Central memory CD8-positive, alpha-beta T cell (primary cell): ENCODE data around the gene FIBCD1.

ENCODE experiments used
- ATAC-seq: fragments of 150-1000 bp; cut with Tn5 transposase; replicated peaks from 2 replicates; pipeline ENCODE4 v1.10.0; 2022; ENCODE audit warnings: mild to moderate bottlenecking, moderate FRiP score, moderate number of reproducible peaks; ENCODE audit not compliant: poor library complexity, severe bottlenecking; ENCODE audit errors: extremely low read depth
- DNase-seq, 2 donors: peaks; one replicate each; pipeline ENCODE4 v3.0.0; 2021; ENCODE audit warnings: low spot score in 2 of 2
- H3K27ac Mint-ChIP-seq: one replicate; pipeline ENCODE4 v1.8.0; 2022; ENCODE audit warnings: low read depth, mild to moderate bottlenecking, moderate library complexity, mixed read lengths
- H3K27me3 Mint-ChIP-seq: one replicate; pipeline ENCODE4 v1.8.0; 2022; ENCODE audit warnings: mixed read lengths
- H3K36me3 Mint-ChIP-seq: one replicate; pipeline ENCODE4 v1.8.0; 2022; ENCODE audit warnings: mild to moderate bottlenecking, moderate library complexity, mixed read lengths; ENCODE audit not compliant: insufficient read depth
- H3K4me1 Mint-ChIP-seq: one replicate; pipeline ENCODE4 v1.8.0; 2022; ENCODE audit warnings: mixed read lengths
- H3K4me3 Mint-ChIP-seq: one replicate; pipeline ENCODE4 v1.8.0; 2022; ENCODE audit warnings: mild to moderate bottlenecking, moderate library complexity, mixed read lengths
- H3K9me3 Mint-ChIP-seq: one replicate; pipeline ENCODE4 v1.8.0; 2022; ENCODE audit warnings: mixed read lengths

The FIBCD1 gene, protein sequence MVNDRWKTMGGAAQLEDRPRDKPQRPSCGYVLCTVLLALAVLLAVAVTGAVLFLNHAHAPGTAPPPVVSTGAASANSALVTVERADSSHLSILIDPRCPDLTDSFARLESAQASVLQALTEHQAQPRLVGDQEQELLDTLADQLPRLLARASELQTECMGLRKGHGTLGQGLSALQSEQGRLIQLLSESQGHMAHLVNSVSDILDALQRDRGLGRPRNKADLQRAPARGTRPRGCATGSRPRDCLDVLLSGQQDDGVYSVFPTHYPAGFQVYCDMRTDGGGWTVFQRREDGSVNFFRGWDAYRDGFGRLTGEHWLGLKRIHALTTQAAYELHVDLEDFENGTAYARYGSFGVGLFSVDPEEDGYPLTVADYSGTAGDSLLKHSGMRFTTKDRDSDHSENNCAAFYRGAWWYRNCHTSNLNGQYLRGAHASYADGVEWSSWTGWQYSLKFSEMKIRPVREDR

DNA sequence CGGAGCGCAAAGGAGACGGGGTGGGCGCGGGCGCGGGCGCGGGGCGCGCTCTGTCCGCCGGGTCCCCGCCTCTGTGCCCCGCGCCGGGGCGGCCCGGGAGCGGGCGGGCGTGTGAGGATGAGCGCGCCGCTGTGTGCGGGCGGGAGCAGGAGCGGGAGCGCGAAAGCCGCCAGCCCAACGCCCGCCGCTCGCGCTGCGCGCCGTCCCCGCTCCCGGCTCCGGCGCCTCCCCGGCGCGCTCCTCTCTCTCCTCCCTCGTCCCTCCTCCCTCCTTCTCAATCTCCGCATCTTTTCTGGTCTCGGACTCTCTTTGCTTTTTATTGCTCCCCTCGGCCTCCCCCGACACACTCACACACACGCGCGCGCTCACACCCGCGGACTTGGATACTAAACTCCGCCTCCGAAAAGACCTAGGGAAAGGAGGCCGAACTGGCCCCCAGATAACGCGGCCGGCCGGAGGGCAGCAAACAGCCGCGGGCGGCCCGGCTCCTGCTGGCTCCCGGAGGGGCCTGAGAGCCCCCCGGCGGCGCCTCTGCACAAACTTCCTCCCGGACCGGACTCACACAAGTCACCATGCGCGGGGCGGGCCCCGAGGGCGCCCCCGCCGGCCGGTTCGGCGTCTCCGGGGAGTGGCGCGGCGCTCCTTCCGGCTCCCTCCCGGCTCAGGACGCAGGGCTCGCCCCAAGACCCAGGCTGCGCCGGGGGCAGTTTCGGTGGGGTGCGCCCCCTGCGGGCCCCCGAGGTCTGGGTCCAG, at the start of gene FIBCD1:
TSS of gene FIBCD1 (minus strand) at position 596 of the 753 bp plus-strand sequence. CDS start 640 bp downstream, outside the sequence.
- H3K27ac Mint-ChIP-seq = no peak within 1 kb of the TSS
- H3K27me3 Mint-ChIP-seq = peaks cover 73% of the 10 kb centered on the region
- DNase-seq (no peak), ATAC-seq (no peak)
- peak within 1 kb of the TSS; percentile 36 for H3K4me3 Mint-ChIP-seq
- peaks cover 9% of the 10 kb centered on the region for H3K4me1 Mint-ChIP-seq
- peaks cover 3% of the 10 kb centered on the region for H3K36me3 Mint-ChIP-seq
- no peaks in the 10 kb centered on the region for H3K9me3 Mint-ChIP-seq

DNA sequence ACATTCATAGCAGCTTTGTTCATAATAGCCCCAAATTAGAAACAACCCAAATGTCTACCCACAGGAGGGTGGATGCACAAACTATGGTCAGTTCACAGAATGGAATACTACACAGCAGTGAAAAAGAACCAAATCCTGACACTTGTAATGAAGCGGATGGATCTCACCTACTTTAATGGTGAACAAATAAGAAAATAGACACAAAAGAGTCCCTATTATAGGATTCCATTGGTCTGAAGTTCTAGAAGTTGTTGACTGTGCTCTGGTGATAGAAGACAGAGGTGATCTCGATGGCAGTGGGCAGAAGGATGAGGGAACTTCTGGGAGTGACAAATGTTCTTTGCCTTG, 49.3 kb upstream of the FIBCD1 start:
- H3K36me3 Mint-ChIP-seq = peaks cover 3% of the 10 kb centered on the region
- no peaks in the 10 kb centered on the region for H3K9me3 Mint-ChIP-seq
- ATAC-seq (no peak), DNase-seq (no peak)
- no peak overlapping the region for H3K4me3 Mint-ChIP-seq
- peaks cover 11% of the 10 kb centered on the region for H3K27me3 Mint-ChIP-seq
- no peaks in the 10 kb centered on the region for H3K4me1 Mint-ChIP-seq
- H3K27ac Mint-ChIP-seq = no peak overlapping the region

DNA sequence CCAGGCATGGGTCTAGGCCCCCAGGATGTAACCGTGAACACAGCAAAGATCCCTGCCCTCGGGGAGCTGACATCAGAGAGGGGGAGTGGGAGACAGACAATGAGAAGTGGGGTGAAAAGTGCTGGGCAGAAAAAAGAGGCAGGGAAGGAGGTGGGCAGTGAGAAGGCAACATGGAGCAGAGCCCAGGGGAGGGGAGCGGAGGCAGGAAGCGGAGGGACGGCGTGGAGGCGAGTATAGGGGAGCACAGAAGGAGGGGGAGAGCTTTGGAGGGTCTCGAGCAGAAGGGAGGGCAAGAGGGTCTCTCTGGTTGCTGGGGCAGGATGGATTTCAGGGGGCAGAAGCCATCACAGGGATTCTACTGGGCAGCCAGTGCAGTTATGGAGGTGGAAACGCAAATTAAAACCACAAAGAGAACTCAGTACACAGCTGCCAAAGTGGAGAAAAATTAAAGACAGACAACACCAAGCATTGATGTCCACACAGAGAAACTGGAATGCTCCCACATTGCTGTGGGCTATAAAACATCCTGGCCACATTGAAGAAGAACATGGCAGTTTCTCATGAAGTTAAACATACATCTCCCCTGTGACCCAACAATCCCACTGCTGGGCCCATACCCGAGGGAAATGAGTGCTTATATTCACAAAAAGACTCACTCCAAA, 48.8 kb upstream of the FIBCD1 start:
- H3K27ac Mint-ChIP-seq = no peak overlapping the region
- ATAC-seq = no peak
- peaks cover 10% of the 10 kb centered on the region for H3K27me3 Mint-ChIP-seq
- no peak for DNase-seq
- H3K4me3 Mint-ChIP-seq = no peak overlapping the region
- peaks cover 3% of the 10 kb centered on the region for H3K36me3 Mint-ChIP-seq
- H3K4me1 Mint-ChIP-seq = no peaks in the 10 kb centered on the region
- no peaks in the 10 kb centered on the region for H3K9me3 Mint-ChIP-seq

DNA sequence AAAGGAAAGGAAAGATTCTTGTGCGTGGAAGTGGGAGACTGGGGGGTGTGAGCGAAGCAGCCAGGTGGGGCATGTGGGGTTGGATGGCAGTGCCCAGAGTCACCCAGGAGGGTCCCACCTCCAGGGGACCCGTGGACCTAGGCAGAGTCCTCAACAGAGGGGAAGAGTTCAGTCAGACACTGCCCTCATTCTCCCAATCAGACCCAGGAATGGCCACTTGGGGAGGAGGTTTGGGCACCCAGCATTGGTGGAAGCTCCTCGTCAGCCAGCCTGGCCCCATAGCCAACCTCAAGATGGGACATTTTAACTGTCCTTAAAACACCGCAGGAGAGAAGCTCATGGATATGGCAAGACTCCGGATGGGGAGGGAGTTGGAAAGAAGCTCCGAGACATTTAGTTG, 48.0 kb upstream of the FIBCD1 start:
- peaks cover 2% of the 10 kb centered on the region for H3K27me3 Mint-ChIP-seq
- H3K4me3 Mint-ChIP-seq = no peak overlapping the region
- no peak for DNase-seq
- H3K36me3 Mint-ChIP-seq = peaks cover 3% of the 10 kb centered on the region
- H3K4me1 Mint-ChIP-seq = no peaks in the 10 kb centered on the region
- no peak overlapping the region for H3K27ac Mint-ChIP-seq
- no peak for ATAC-seq
- no peaks in the 10 kb centered on the region for H3K9me3 Mint-ChIP-seq

DNA sequence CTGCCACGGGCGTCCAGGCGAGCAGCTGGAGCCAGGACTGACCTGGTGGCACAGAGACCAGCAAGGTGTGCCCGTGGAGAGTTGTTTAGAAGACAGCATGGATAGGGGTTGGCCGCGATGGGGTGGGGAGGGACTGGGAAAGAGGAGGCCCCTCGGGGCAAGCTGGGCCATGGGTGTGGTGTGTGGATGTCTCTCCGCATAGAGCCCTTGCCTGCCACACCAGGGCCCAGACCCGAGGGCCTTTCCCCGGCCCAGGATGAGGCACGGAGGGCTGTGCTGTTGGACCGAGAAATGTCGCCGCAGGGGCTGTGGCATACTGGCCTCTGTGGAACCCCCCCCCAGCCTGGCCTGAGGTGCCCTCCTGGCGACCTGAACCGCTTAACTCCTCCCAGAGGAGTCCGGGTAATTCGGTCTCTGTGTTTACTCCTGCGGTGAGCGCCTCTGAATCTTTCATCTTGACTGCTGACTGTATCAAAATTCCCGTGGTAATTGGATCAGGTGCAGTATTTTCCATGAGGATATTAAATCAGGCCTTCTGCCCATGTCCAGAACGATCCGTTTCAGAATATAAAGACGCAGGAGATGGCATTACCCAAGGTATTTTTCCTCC, 47.4 kb upstream of the FIBCD1 start:
- DNase-seq (no peak), ATAC-seq (no peak)
- H3K36me3 Mint-ChIP-seq = peaks cover 4% of the 10 kb centered on the region
- H3K27ac Mint-ChIP-seq = no peak overlapping the region
- H3K4me1 Mint-ChIP-seq = no peaks in the 10 kb centered on the region
- H3K4me3 Mint-ChIP-seq = no peak overlapping the region
- no peaks in the 10 kb centered on the region for H3K27me3 Mint-ChIP-seq
- H3K9me3 Mint-ChIP-seq = no peaks in the 10 kb centered on the region

DNA sequence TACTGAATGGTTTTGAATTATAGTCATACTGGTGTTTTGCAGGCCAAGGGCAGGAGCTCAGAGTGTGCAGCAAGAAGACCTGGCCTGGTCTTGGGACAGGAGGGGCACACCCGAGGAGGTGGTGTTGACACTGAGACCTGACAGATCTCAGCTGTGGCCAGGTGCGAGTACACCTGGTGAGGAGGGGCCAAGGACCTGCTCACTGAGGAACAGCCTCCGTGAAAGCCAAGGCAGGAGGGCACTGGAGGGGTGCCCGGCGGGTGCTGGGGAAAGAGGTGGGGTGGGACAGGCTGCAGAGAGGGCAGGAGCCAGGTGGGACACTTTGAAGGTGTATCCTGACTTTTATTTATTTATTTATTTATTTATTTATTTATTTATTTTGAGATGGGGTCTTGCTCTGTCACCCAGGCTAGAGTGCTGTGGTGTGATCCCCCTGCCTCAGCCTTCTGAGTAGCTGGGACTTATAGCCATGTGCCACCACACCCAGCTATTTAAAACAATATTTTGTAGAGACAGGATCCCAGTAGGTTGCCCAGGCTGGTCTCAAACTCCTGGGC, 46.6 kb upstream of the FIBCD1 start:
- H3K27ac Mint-ChIP-seq = no peak overlapping the region
- DNase-seq = no peak
- no peaks in the 10 kb centered on the region for H3K4me1 Mint-ChIP-seq
- peaks cover 3% of the 10 kb centered on the region for H3K27me3 Mint-ChIP-seq
- no peak for ATAC-seq
- H3K9me3 Mint-ChIP-seq = no peaks in the 10 kb centered on the region
- peaks cover 4% of the 10 kb centered on the region for H3K36me3 Mint-ChIP-seq
- H3K4me3 Mint-ChIP-seq = no peak overlapping the region

DNA sequence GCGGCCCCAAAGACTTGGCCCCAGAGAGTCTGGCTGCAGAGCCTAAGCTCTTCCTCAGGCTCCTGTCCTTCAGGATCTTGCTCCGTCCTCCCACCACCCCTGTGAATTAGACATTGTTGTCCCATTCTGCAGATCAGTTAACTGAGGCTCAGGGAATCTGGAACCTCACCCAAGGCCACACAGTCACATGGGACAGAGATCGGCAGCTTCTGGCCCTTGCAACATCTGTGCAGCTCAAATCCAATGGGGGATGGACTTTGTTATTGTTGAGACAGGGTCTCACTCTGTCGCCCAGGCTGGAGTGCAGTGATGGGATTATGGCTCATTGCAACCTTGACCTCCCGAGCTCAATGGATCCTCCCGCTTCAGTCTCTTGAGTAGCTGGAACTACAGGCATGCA, 46.0 kb upstream of the FIBCD1 start:
- H3K4me3 Mint-ChIP-seq = no peak overlapping the region
- H3K4me1 Mint-ChIP-seq = no peaks in the 10 kb centered on the region
- ATAC-seq = no peak
- peaks cover 4% of the 10 kb centered on the region for H3K36me3 Mint-ChIP-seq
- no peak for DNase-seq
- peaks cover 10% of the 10 kb centered on the region for H3K27me3 Mint-ChIP-seq
- H3K27ac Mint-ChIP-seq = no peak overlapping the region
- H3K9me3 Mint-ChIP-seq = no peaks in the 10 kb centered on the region

DNA sequence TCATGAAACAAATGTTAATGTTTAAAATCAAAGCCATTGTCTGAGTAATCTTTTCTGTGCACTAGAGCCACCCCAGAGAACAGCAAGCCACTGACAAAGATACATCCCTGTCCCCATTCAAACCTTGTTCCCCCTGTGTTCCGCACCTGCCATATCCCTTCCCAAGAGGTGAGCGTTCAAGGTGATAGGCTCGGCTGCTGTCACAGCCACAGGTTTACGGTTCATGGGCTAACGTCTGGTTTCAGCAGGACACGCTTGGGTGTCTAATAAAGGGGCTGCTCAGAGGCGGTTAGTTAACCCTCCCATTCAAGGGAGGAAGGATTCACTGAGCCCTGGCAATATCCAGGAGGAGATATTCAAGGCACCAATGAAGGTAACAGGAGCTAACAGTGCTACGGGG, 45.5 kb upstream of the FIBCD1 start:
- H3K9me3 Mint-ChIP-seq = no peaks in the 10 kb centered on the region
- no peak overlapping the region for H3K4me3 Mint-ChIP-seq
- H3K36me3 Mint-ChIP-seq = peaks cover 4% of the 10 kb centered on the region
- no peak for ATAC-seq
- H3K27me3 Mint-ChIP-seq = peaks cover 15% of the 10 kb centered on the region
- H3K27ac Mint-ChIP-seq = no peak overlapping the region
- DNase-seq = no peak
- no peaks in the 10 kb centered on the region for H3K4me1 Mint-ChIP-seq

DNA sequence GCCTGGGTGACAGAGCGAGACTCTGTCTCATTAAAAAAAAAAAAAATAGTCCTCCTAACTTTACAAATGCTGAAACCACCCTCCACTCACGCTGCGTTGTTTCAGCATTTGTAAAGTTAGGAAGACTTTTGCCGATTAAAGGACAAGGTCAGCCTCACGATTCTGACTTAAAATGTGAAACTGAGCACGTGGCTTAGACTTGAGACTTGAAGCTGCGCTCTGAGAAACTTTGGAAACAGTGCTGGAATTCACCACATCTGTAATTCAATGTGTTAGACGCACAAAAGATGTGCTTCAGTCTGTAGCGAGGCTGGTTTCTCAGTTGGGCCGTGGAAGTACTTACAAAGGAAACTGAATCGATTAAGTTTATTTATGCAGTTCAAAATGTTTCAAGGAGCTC, 44.9 kb upstream of the FIBCD1 start:
- ATAC-seq (no peak), DNase-seq (no peak)
- Mint-ChIP-seq H3K9me3 (no peaks in the 10 kb centered on the region), H3K27me3 (peaks cover 17% of the 10 kb centered on the region), H3K36me3 (peaks cover 4% of the 10 kb centered on the region), H3K27ac (no peak overlapping the region), H3K4me3 (no peak overlapping the region), H3K4me1 (no peaks in the 10 kb centered on the region)

DNA sequence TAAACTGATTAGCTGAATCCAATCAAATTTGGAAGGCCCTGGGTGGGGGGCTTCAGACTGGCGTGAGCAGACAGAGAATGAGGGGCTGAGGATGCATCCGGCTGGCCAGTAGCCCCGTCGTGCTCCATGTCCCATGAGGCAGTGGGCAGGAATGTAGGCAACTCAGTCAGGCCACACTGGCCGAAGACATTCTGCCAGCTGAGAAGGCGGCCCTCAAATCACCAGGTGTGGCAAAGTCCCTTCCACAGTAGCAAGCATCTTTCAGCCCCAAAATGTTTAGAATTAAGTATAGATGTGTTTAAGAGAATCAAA, 44.3 kb upstream of the FIBCD1 start:
- ATAC-seq (no peak), DNase-seq (no peak)
- Mint-ChIP-seq H3K9me3 (no peaks in the 10 kb centered on the region), H3K4me3 (no peak overlapping the region), H3K27me3 (peaks cover 17% of the 10 kb centered on the region), H3K36me3 (peaks cover 4% of the 10 kb centered on the region), H3K27ac (no peak overlapping the region), H3K4me1 (no peaks in the 10 kb centered on the region)

DNA sequence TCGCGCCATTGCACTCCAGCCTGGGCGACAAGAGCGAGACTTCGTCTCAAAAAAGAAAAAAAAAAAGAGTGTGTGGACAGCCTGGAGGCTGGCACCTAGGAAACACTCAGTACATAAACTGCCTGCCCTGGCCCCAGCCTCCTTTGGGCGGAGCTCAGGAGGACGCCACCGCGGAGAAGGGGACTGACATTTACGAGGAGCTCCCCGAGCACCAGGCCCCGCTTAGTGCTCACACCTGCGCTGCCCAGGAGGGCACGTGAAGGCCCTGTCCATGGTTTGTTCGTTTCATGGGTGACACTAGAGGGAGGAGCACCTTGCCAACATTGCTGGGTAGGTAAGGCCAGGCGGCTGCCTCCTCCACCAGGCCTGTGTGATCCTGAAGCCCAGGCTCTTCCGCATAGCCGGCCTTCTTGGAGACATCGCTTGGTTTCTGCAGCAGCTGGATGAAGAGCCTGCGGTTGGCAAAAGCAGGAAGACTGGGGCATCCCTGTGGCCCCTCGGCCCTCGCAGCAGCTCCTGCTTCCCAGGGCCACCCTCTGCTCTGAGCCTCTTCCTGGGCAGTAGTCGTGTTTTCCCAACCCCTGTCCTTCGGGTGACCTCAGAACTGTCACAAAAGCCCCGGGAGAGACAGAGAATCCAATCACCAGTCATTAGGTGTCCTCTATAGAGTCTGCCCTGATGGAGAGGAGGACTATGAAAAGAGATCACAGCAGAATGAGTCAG, 43.8 kb upstream of the FIBCD1 start:
- H3K9me3 Mint-ChIP-seq = no peaks in the 10 kb centered on the region
- DNase-seq = no peak
- no peak for ATAC-seq
- H3K4me3 Mint-ChIP-seq = no peak overlapping the region
- no peaks in the 10 kb centered on the region for H3K4me1 Mint-ChIP-seq
- H3K27ac Mint-ChIP-seq = no peak overlapping the region
- peaks cover 4% of the 10 kb centered on the region for H3K36me3 Mint-ChIP-seq
- peaks cover 17% of the 10 kb centered on the region for H3K27me3 Mint-ChIP-seq

DNA sequence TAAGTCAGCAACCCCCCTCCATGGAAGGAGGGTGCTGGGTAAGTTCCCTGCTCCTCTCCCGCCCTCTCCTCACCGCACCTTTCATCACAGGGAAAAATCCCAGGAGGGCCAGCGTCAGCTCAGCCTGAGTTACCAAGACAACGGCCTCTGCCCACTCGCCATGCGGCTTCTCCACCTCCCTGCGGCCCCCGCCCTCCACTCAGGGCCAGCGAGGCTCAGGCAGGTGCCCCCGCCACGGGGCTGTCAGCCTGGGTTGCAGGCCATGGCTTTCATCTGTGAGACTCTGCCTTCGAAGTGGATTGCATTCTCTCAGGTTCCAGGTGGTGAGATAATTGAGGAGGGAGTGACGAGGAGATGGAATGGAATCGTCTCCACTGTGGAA, 42.7 kb upstream of the FIBCD1 start:
- no peak for ATAC-seq
- H3K27ac Mint-ChIP-seq = no peak overlapping the region
- no peaks in the 10 kb centered on the region for H3K9me3 Mint-ChIP-seq
- no peak overlapping the region for H3K4me3 Mint-ChIP-seq
- H3K36me3 Mint-ChIP-seq = peaks cover 2% of the 10 kb centered on the region
- peaks cover 17% of the 10 kb centered on the region for H3K27me3 Mint-ChIP-seq
- DNase-seq = no peak
- H3K4me1 Mint-ChIP-seq = no peaks in the 10 kb centered on the region
